ENCODE data around the gene CTNND1.

- no peak for TF ChIP-seq EZH2 (IDR thresholded peaks at IDR 0.05)
- TF ChIP-seq EZH2phosphoT487 (IDR thresholded peaks at IDR 0.05), result no peak
- no peak for TF ChIP-seq CTCF (IDR thresholded peaks at IDR 0.05)
These were observed 14.7 kb upstream of the CTNND1 start for GRCh38 chr11:57746920-57747319.
